T-helper 2 cell treated with Interferon-gamma antibody and Interleukin-4, amounts not matched to agents 5 μg/mL and 100 μg/mL, for 36 hours (primary cell): Measurements from ENCODE around the gene PIP5K1C.

ENCODE experiments used
- DNase-seq: peaks from one replicate; pipeline ENCODE4 v3.0.0; 2021; ENCODE audit warnings: low spot score
- H3K27ac Mint-ChIP-seq: one replicate; pipeline ENCODE4 v1.8.0; 2021; ENCODE audit warnings: mild to moderate bottlenecking, mixed read lengths
- H3K27me3 Mint-ChIP-seq: one replicate; pipeline ENCODE4 v1.8.0; 2021; ENCODE audit warnings: low read depth, mixed read lengths
- H3K36me3 Mint-ChIP-seq: one replicate; pipeline ENCODE4 v1.8.0; 2021; ENCODE audit warnings: low read depth, mixed read lengths
- H3K4me1 Mint-ChIP-seq: one replicate; pipeline ENCODE4 v1.8.0; 2021; ENCODE audit warnings: low read depth, mixed read lengths
- H3K4me3 Mint-ChIP-seq: one replicate; pipeline ENCODE4 v1.8.0; 2022; ENCODE audit warnings: mild to moderate bottlenecking, moderate library complexity, mixed read lengths
- H3K9me3 Mint-ChIP-seq: one replicate; pipeline ENCODE4 v1.8.0; 2021; ENCODE audit warnings: mixed read lengths

Gene PIP5K1C, protein sequence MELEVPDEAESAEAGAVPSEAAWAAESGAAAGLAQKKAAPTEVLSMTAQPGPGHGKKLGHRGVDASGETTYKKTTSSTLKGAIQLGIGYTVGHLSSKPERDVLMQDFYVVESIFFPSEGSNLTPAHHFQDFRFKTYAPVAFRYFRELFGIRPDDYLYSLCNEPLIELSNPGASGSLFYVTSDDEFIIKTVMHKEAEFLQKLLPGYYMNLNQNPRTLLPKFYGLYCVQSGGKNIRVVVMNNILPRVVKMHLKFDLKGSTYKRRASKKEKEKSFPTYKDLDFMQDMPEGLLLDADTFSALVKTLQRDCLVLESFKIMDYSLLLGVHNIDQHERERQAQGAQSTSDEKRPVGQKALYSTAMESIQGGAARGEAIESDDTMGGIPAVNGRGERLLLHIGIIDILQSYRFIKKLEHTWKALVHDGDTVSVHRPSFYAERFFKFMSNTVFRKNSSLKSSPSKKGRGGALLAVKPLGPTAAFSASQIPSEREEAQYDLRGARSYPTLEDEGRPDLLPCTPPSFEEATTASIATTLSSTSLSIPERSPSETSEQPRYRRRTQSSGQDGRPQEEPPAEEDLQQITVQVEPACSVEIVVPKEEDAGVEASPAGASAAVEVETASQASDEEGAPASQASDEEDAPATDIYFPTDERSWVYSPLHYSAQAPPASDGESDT

GRCh38 chr19:3700242-3701032, at the start of gene PIP5K1C:
Gene PIP5K1C (minus strand): TSS chr19:3700468. CDS start chr19:3700390, 78 bp downstream.
- H3K4me1 Mint-ChIP-seq: peaks cover 14% of the 10 kb centered on the region
- no peaks in the 10 kb centered on the region for H3K9me3 Mint-ChIP-seq
- H3K27me3 Mint-ChIP-seq: no peaks in the 10 kb centered on the region
- no peaks in the 10 kb centered on the region for H3K36me3 Mint-ChIP-seq
- peak; percentile 92 for DNase-seq
- peak within 1 kb of the TSS; percentile 60 for H3K27ac Mint-ChIP-seq
- peak within 1 kb of the TSS; percentile 89 for H3K4me3 Mint-ChIP-seq

GRCh38 chr19:3748965-3749364, 48.7 kb upstream of the PIP5K1C start:
- no peaks in the 10 kb centered on the region for H3K27me3 Mint-ChIP-seq
- no peaks in the 10 kb centered on the region for H3K4me1 Mint-ChIP-seq
- H3K36me3 Mint-ChIP-seq: peaks cover 12% of the 10 kb centered on the region
- DNase-seq: no peak
- H3K4me3 Mint-ChIP-seq: no peak overlapping the region
- no peak overlapping the region for H3K27ac Mint-ChIP-seq
- H3K9me3 Mint-ChIP-seq: no peaks in the 10 kb centered on the region

DNA sequence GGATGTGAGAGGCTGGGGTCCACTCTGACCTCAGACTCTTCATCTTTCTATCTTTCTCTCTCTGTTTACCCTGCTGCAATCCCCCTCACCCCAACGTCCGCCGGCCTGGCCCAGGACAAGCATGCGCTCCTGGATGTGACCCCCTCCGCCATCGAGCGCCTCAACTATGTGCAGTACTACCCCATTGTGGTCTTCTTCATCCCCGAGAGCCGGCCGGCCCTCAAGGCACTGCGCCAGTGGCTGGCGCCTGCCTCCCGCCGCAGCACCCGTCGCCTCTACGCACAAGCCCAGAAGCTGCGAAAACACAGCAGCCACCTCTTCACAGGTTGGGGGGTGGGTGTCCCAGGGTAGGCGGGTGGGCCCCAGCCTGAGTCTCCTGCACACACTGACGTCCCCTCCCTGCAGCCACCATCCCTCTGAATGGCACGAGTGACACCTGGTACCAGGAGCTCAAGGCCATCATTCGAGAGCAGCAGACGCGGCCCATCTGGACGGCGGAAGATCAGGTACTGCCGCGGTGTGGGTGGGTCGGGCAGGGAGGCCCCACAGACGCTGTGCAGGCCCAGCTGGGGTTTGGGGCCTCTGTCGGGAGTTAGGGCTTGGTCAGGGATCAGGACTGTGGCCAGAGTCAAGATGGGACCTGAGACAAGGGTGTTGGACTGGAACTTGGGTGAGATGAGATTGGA, 46.2 kb upstream of the PIP5K1C start:
- no peaks in the 10 kb centered on the region for H3K27me3 Mint-ChIP-seq
- no peak for DNase-seq
- peaks cover 12% of the 10 kb centered on the region for H3K36me3 Mint-ChIP-seq
- no peak overlapping the region for H3K4me3 Mint-ChIP-seq
- H3K27ac Mint-ChIP-seq: no peak overlapping the region
- H3K4me1 Mint-ChIP-seq: no peaks in the 10 kb centered on the region
- no peaks in the 10 kb centered on the region for H3K9me3 Mint-ChIP-seq

DNA sequence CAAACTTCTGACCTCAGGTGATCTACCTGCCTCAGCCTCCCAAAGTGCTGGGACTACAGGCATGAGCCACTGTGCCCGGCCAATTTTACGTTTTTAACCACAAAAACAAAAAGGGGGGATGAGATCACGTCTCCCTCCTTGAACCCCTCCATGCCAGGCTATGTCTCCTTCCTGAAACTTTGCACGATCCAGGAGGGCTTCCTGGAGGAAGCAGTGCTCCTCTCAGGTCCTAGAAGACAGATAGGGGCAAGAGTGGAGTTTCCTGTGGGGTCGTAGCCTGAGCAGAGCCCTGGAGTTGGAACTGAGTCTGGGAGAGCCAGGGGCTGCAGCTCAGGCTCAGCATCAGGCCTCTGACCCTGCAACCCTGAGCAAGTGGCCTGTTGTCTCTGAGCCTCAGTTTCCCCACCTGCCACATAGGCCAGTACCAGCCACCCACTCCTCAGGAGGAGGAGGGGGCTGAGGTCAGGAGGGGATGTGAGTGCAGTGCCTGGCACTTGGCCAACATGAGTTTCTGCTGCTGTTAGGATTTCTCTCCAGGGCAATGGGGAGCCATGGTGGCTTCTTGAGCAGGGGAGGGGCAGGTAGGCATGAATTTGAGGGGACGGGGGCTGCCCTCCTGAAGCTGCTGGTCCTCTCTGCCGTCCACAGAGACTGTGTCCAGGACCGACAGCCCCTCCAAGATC, 45.2 kb upstream of the PIP5K1C start:
- H3K36me3 Mint-ChIP-seq: peaks cover 8% of the 10 kb centered on the region
- no peaks in the 10 kb centered on the region for H3K4me1 Mint-ChIP-seq
- no peak overlapping the region for H3K4me3 Mint-ChIP-seq
- no peak for DNase-seq
- no peaks in the 10 kb centered on the region for H3K9me3 Mint-ChIP-seq
- H3K27ac Mint-ChIP-seq: no peak overlapping the region
- H3K27me3 Mint-ChIP-seq: no peaks in the 10 kb centered on the region

GRCh38 chr19:3743486-3743885, 43.2 kb upstream of the PIP5K1C start:
- Mint-ChIP-seq H3K9me3 (no peaks in the 10 kb centered on the region), H3K36me3 (no peaks in the 10 kb centered on the region), H3K27ac (no peak overlapping the region), H3K27me3 (no peaks in the 10 kb centered on the region), H3K4me1 (peaks cover 3% of the 10 kb centered on the region), H3K4me3 (no peak overlapping the region)
- no peak for DNase-seq

DNA sequence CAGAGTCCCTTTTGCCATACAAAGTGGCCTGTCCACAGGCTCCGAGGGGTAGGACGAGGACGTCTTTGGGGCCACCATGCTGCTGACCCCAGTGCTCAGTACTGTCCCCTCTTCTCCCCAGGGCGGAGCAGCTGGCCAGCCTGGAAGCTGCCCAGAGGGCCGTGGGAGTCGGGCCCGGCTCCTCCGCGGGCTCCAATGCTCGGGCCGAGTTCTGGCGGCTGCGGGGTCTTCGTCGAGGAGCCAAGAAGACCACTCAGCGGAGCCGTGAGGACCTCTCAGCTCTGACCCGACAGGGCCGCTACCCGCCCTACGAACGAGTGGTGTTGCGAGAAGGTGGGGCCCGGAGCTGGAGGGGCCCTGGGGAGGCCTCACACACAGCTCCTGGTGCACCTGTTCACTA, 40.2 kb upstream of the PIP5K1C start:
- DNase-seq: no peak
- Mint-ChIP-seq H3K27ac (no peak overlapping the region), H3K27me3 (no peaks in the 10 kb centered on the region), H3K9me3 (no peaks in the 10 kb centered on the region), H3K36me3 (no peaks in the 10 kb centered on the region), H3K4me3 (no peak overlapping the region), H3K4me1 (peaks cover 3% of the 10 kb centered on the region)

- H3K36me3 Mint-ChIP-seq: no peaks in the 10 kb centered on the region
- no peak for DNase-seq
- peak overlapping the region; percentile 38 for H3K27ac Mint-ChIP-seq
- no peak overlapping the region for H3K4me3 Mint-ChIP-seq
- H3K4me1 Mint-ChIP-seq: peaks cover 3% of the 10 kb centered on the region
- no peaks in the 10 kb centered on the region for H3K9me3 Mint-ChIP-seq
- H3K27me3 Mint-ChIP-seq: no peaks in the 10 kb centered on the region
These were observed 38.4 kb upstream of the PIP5K1C start for GRCh38 chr19:3738477-3739220.

DNA sequence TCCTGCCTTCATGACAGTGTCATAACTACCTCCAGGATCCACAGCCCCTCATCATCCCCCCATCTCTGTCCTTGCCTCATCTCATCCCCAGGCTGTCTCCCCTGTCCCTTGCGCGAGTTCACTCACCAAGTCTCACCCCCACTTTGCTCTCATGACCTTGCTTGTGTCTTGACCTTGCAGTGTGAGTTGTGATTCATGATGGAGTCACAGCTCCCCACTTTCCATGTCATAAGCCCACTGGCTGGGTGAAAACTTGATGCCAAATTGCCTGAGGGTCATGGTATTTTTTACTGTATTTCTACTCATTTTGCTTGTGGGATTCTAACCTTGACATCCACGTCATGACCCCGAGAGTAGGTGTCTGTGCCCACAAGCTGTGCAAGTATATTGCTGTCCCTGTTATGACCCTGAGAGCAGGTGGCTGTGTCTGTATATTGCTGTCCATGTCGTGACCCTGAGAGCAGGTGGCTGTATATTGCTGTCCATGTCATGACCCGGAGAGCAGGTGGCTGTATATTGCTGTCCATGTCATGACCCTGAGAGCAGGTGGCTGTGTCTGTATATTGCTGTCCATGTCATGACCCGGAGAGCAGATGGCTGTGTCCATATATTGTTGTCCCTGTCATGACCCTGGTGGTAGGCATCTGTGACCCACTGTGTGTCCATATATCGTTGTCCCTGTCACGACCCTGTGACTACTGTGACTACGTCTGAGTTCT, 37.4 kb upstream of the PIP5K1C start:
- no peaks in the 10 kb centered on the region for H3K9me3 Mint-ChIP-seq
- no peak overlapping the region for H3K4me3 Mint-ChIP-seq
- H3K36me3 Mint-ChIP-seq: no peaks in the 10 kb centered on the region
- no peak for DNase-seq
- no peaks in the 10 kb centered on the region for H3K27me3 Mint-ChIP-seq
- no peak overlapping the region for H3K27ac Mint-ChIP-seq
- H3K4me1 Mint-ChIP-seq: peaks cover 3% of the 10 kb centered on the region

- Mint-ChIP-seq H3K27ac (no peak overlapping the region), H3K4me3 (no peak overlapping the region), H3K36me3 (no peaks in the 10 kb centered on the region), H3K27me3 (no peaks in the 10 kb centered on the region), H3K4me1 (peaks cover 3% of the 10 kb centered on the region), H3K9me3 (no peaks in the 10 kb centered on the region)
- no peak for DNase-seq
These were observed 35.9 kb upstream of the PIP5K1C start for GRCh38 chr19:3736106-3736724.

- Mint-ChIP-seq H3K4me1 (peaks cover under 1% of the 10 kb centered on the region), H3K9me3 (no peaks in the 10 kb centered on the region), H3K27ac (no peak overlapping the region), H3K27me3 (no peaks in the 10 kb centered on the region), H3K36me3 (no peaks in the 10 kb centered on the region), H3K4me3 (no peak overlapping the region)
- DNase-seq: no peak
These were observed 34.0 kb upstream of the PIP5K1C start for GRCh38 chr19:3734310-3734600.

GRCh38 chr19:3733549-3734309, 33.5 kb upstream of the PIP5K1C start:
- no peak for DNase-seq
- Mint-ChIP-seq H3K9me3 (no peaks in the 10 kb centered on the region), H3K36me3 (no peaks in the 10 kb centered on the region), H3K27me3 (no peaks in the 10 kb centered on the region), H3K4me3 (no peak overlapping the region), H3K4me1 (no peaks in the 10 kb centered on the region), H3K27ac (no peak overlapping the region)

- Mint-ChIP-seq H3K9me3 (no peaks in the 10 kb centered on the region), H3K4me1 (no peaks in the 10 kb centered on the region), H3K36me3 (no peaks in the 10 kb centered on the region), H3K4me3 (no peak overlapping the region), H3K27ac (no peak overlapping the region), H3K27me3 (no peaks in the 10 kb centered on the region)
- DNase-seq: no peak
These were observed 31.8 kb upstream of the PIP5K1C start for GRCh38 chr19:3732108-3732507.
